ENCODE measurements around the gene HERC3. TPM values are rescaled to one million over a fixed set of nuclear protein-coding genes. Genes with fewer than 3 reads are reported as not detected.
A peak's percentile ranks its signal among the peaks of the same experiment; 100 is the strongest.

HERC3 gene
- total RNA-seq, 1 donor from 2014 or later, result 14.0 TPM

GRCh38 chr4:88724406-88724805 is 132.1 kb downstream of the HERC3 start:
- H3K4me3 Mint-ChIP-seq (ENCODE audit: unreplicated experiment), result no peak overlapping the region
- H3K9me3 Mint-ChIP-seq (ENCODE audit: unreplicated experiment), result peaks cover 4% of the 10 kb centered on the region
- H3K27me3 Mint-ChIP-seq (ENCODE audit: unreplicated experiment), result no peaks in the 10 kb centered on the region
- H3K27ac Mint-ChIP-seq (ENCODE audit: unreplicated experiment), result no peak overlapping the region
- DNase-seq, result no peak
- TF ChIP-seq CTCF (IDR thresholded peaks at IDR 0.05; ENCODE audit: partially characterized antibody, unreplicated experiment), result no peak
- peaks cover 5% of the 10 kb centered on the region for H3K36me3 Mint-ChIP-seq (ENCODE audit: unreplicated experiment)
- H3K4me1 Mint-ChIP-seq (ENCODE audit: low read depth, unreplicated experiment), result peaks cover 9% of the 10 kb centered on the region

GRCh38 chr4:88725143-88725542 is 132.9 kb downstream of the HERC3 start:
- Mint-ChIP-seq H3K27me3 (ENCODE audit: unreplicated experiment) (no peaks in the 10 kb centered on the region), H3K9me3 (ENCODE audit: unreplicated experiment) (peaks cover 4% of the 10 kb centered on the region), H3K27ac (ENCODE audit: unreplicated experiment) (no peak overlapping the region), H3K36me3 (ENCODE audit: unreplicated experiment) (peaks cover 5% of the 10 kb centered on the region), H3K4me3 (ENCODE audit: unreplicated experiment) (no peak overlapping the region), H3K4me1 (ENCODE audit: low read depth, unreplicated experiment) (peaks cover 13% of the 10 kb centered on the region)
- no peak for TF ChIP-seq CTCF (IDR thresholded peaks at IDR 0.05; ENCODE audit: partially characterized antibody, unreplicated experiment)
- no peak for DNase-seq

- H3K9me3 Mint-ChIP-seq (ENCODE audit: unreplicated experiment), result peaks cover 1% of the 10 kb centered on the region
- no peak overlapping the region for H3K4me3 Mint-ChIP-seq (ENCODE audit: unreplicated experiment)
- H3K27ac Mint-ChIP-seq (ENCODE audit: unreplicated experiment), result no peak overlapping the region
- H3K27me3 Mint-ChIP-seq (ENCODE audit: unreplicated experiment), result no peaks in the 10 kb centered on the region
- peaks cover 1% of the 10 kb centered on the region for H3K36me3 Mint-ChIP-seq (ENCODE audit: unreplicated experiment)
- TF ChIP-seq CTCF (IDR thresholded peaks at IDR 0.05; ENCODE audit: partially characterized antibody, unreplicated experiment), result no peak
- peaks cover 13% of the 10 kb centered on the region for H3K4me1 Mint-ChIP-seq (ENCODE audit: low read depth, unreplicated experiment)
- no peak for DNase-seq
Observed at GRCh38 chr4:88725986-88726385, 133.7 kb downstream of the HERC3 start.

GRCh38 chr4:88728146-88728545 is 135.9 kb downstream of the HERC3 start:
- Mint-ChIP-seq H3K27me3 (ENCODE audit: unreplicated experiment) (no peaks in the 10 kb centered on the region), H3K4me1 (ENCODE audit: low read depth, unreplicated experiment) (peaks cover 13% of the 10 kb centered on the region), H3K9me3 (ENCODE audit: unreplicated experiment) (no peaks in the 10 kb centered on the region), H3K36me3 (ENCODE audit: unreplicated experiment) (no peaks in the 10 kb centered on the region), H3K4me3 (ENCODE audit: unreplicated experiment) (no peak overlapping the region), H3K27ac (ENCODE audit: unreplicated experiment) (peak overlapping the region; percentile 65)
- TF ChIP-seq CTCF (IDR thresholded peaks at IDR 0.05; ENCODE audit: partially characterized antibody, unreplicated experiment), result no peak
- DNase-seq, result peak; percentile 50

GRCh38 chr4:88729146-88729760 is 137.0 kb downstream of the HERC3 start:
- H3K4me3 Mint-ChIP-seq (ENCODE audit: unreplicated experiment), result no peak overlapping the region
- H3K36me3 Mint-ChIP-seq (ENCODE audit: unreplicated experiment), result no peaks in the 10 kb centered on the region
- peaks cover 16% of the 10 kb centered on the region for H3K4me1 Mint-ChIP-seq (ENCODE audit: low read depth, unreplicated experiment)
- DNase-seq, result no peak
- TF ChIP-seq CTCF (IDR thresholded peaks at IDR 0.05; ENCODE audit: partially characterized antibody, unreplicated experiment), result no peak
- H3K27me3 Mint-ChIP-seq (ENCODE audit: unreplicated experiment), result no peaks in the 10 kb centered on the region
- no peak overlapping the region for H3K27ac Mint-ChIP-seq (ENCODE audit: unreplicated experiment)
- no peaks in the 10 kb centered on the region for H3K9me3 Mint-ChIP-seq (ENCODE audit: unreplicated experiment)
